BLaER1 treated with 17β-estradiol and CSF1 and Interleukin-3, amounts not matched to agents 10 nM and 100 nM (cell line): ENCODE measurements around the gene RPS6KA2.
"Not testable (repeated sequence)": the region's sequence is repeated elsewhere in the genome, so short reads cannot be mapped to it uniquely, and the experiment has no call there.

Experiments
- H3K27ac ChIP-seq, 11 experiments: shearing (Covaris generic); formaldehyde crosslinking; 2 replicates each; pipeline ENCODE4 v1.8.1; 2022
- H3K27me3 ChIP-seq, 11 experiments: shearing (Covaris generic); formaldehyde crosslinking; 2 replicates each; pipeline ENCODE4 v1.8.1; 2022
- H3K36me3 ChIP-seq, 11 experiments: shearing (Covaris generic); formaldehyde crosslinking; 2 replicates each; pipeline ENCODE4 v1.8.1; 2022
- H3K4me1 ChIP-seq, 10 experiments: shearing (Covaris generic); formaldehyde crosslinking; 2 replicates each; pipeline ENCODE4 v1.8.1; 2022
- H3K4me2 ChIP-seq, 11 experiments: shearing (Covaris generic); formaldehyde crosslinking; 2 replicates each; pipeline ENCODE4 v1.8.1; 2022
- H3K4me3 ChIP-seq, 10 experiments: shearing (Covaris generic); formaldehyde crosslinking; 2 replicates each; pipeline ENCODE4 v1.8.1; 2022
- H3K9ac ChIP-seq, 11 experiments: shearing (Covaris generic); formaldehyde crosslinking; 2 replicates each; pipeline ENCODE4 v1.8.1; 2022
- H3K9me3 ChIP-seq, 11 experiments: shearing (Covaris generic); formaldehyde crosslinking; replicated peaks in 1 of 11; 2 replicates each; pipeline ENCODE4 v1.8.1; 2022
- H4K20me1 ChIP-seq, 11 experiments: shearing (Covaris generic); formaldehyde crosslinking; 2 replicates each; pipeline ENCODE4 v1.8.1; 2022
- Cebpa-rat ChIP-seq, 11 experiments: shearing (Covaris generic); IDR thresholded peaks; 2 replicates each; pipeline ENCODE4 v1.8.1; 2022

RPS6KA2 gene

DNA sequence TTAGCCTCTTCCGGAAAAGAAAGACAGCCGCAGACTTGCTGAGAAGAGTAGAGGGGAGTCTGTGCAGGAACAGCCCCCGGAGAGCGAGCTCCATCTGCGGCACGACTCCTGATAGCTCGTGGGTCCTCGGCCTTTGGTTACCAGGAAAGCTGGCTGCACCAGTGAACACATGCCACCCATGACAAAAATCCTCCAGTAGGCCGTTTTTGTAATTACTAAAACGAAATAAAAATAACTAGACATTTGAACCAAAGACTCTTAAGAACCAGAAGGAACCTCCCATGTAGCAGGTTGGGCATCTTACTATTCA, 82.8 kb downstream of the RPS6KA2 start:
- H3K36me3 ChIP-seq, result no peaks in the 10 kb centered on the region; a peak in 1 of 22 replicates
- no peaks in the 10 kb centered on the region for H3K27me3 ChIP-seq

DNA sequence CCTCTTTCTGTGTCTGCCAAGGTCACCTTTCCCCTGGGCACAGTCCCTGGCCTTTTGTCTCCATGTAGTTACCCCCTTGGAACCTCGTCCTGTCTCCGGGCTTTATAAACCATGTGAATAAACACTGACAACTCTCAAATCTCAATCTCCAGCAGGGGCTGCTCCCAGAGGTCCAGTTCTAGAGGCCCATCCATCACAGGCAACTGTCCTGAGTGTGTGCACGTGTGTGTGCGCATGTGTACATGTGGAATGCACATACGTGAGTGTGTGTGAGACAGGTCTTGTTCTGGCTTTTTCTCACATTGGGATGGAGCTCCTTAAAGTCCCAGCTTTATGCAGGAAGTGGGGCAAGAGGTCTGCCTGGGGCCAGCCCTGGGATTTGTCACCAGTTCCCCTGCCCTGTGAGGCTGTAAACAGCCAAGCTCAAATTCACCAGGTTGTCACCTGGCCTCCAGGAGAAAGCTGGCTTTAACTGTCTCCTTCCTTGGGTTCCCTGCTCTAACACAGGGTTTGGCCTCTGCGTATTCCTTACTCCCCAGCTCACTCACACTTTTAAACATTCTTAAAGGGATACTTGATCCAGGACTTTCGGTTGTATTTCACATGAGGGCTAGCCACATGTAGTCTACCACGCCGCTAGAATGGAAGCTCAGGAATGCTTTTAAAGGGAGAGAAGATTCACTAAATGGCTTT, 83.3 kb downstream of the RPS6KA2 start:
- Histone ChIP-seq H3K27ac (no peak overlapping the region), H3K4me3 (no peak overlapping the region), H4K20me1 (peaks cover 0 to 44% (median 0%) of the 10 kb centered on the region in 11 experiments; a peak in 3 of 22 replicates), H3K4me2 (no peak overlapping the region), H3K27me3 (no peaks in the 10 kb centered on the region), H3K9me3 (no peaks in the 10 kb centered on the region), H3K36me3 (no peaks in the 10 kb centered on the region), H3K9ac (no peak overlapping the region), H3K4me1 (peaks cover 32 to 40% (median 38%) of the 10 kb centered on the region in 10 experiments)
- TF ChIP-seq Cebpa-rat (IDR thresholded peaks at IDR 0.05), result no peak

More for the DNA sequence above, 82.8 kb downstream of the RPS6KA2 start:
- Histone ChIP-seq H3K4me2 (no peak overlapping the region), H3K4me1 (peaks cover 29 to 35% (median 33%) of the 10 kb centered on the region in 10 experiments), H3K9ac (no peak overlapping the region), H3K9me3 (peaks cover 0 to 2% (median 0%) of the 10 kb centered on the region in 11 experiments; a peak in 2 of 22 replicates), H4K20me1 (peaks cover 0 to 44% (median 0%) of the 10 kb centered on the region in 11 experiments; a peak in 3 of 22 replicates), H3K27ac (no peak overlapping the region), H3K4me3 (no peak overlapping the region)
- no peak for TF ChIP-seq Cebpa-rat (IDR thresholded peaks at IDR 0.05)

- H4K20me1 ChIP-seq, result peaks cover 0 to 37% (median 0%) of the 10 kb centered on the region in 11 experiments; a peak in 3 of 22 replicates
- H3K36me3 ChIP-seq, result peaks cover 0 to 11% (median 0%) of the 10 kb centered on the region in 11 experiments; a peak in 1 of 22 replicates
- H3K9me3 ChIP-seq, result no peaks in the 10 kb centered on the region
- peak overlapping the region in 3 of 11 experiments; percentile 46 to 69 (median 65); a peak in 4 of 22 replicates for H3K9ac ChIP-seq
- TF ChIP-seq Cebpa-rat (IDR thresholded peaks at IDR 0.05), result no peak
- H3K4me3 ChIP-seq, result no peak overlapping the region
- peak overlapping the region in 3 of 11 experiments; percentile 73 to 78 (median 74); a peak in 5 of 22 replicates for H3K27ac ChIP-seq
- no peaks in the 10 kb centered on the region for H3K27me3 ChIP-seq
- H3K4me1 ChIP-seq, result peaks cover 32 to 50% (median 42%) of the 10 kb centered on the region in 10 experiments
- peak overlapping the region in 8 of 11 experiments; percentile 82 to 98 (median 90); a peak in 15 of 22 replicates for H3K4me2 ChIP-seq
Observed at GRCh38 chr6:166542580-166542912, 84.5 kb downstream of the RPS6KA2 start.

- peaks cover 32 to 50% (median 42%) of the 10 kb centered on the region in 10 experiments for H3K4me1 ChIP-seq
- TF ChIP-seq Cebpa-rat (IDR thresholded peaks at IDR 0.05), result no peak
- peak overlapping the region; percentile 82 to 98 (median 91) for H3K4me2 ChIP-seq
- H3K4me3 ChIP-seq, result peak overlapping the region; percentile 36 to 66 (median 52); a peak in 19 of 20 replicates
- no peaks in the 10 kb centered on the region for H3K27me3 ChIP-seq
- peaks cover 0 to 35% (median 0%) of the 10 kb centered on the region in 11 experiments; a peak in 3 of 22 replicates for H4K20me1 ChIP-seq
- H3K27ac ChIP-seq, result peak overlapping the region in 7 of 11 experiments; percentile 53 to 78 (median 70); a peak in 14 of 22 replicates
- peaks cover 0 to 12% (median 0%) of the 10 kb centered on the region in 11 experiments; a peak in 2 of 22 replicates for H3K36me3 ChIP-seq
- peak overlapping the region; percentile 8 to 69 (median 52); a peak in 16 of 22 replicates for H3K9ac ChIP-seq
- no peaks in the 10 kb centered on the region for H3K9me3 ChIP-seq
Observed at GRCh38 chr6:166541876-166542579, 85.0 kb downstream of the RPS6KA2 start.

DNA sequence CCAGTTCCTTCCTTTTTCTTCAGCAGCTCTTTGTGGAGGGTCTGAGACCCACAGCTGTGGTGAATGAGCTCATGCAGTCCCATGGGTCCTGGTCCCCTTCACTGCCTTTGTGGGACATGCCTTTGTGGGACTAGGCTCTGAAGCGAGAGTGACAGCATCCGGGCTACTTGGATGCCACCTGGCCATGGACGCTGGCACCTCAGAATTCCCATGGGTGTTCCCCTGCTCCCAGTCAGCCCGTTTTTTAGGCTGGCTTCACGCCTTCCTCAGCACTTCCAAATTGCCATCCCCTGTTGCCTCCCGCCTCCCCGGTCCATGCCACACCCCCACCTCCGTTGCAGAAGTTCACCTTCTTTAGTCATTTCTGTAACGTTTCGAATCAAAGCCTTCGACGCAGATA, 85.7 kb downstream of the RPS6KA2 start:
- Histone ChIP-seq H4K20me1 (peaks cover 0 to 35% (median 0%) of the 10 kb centered on the region in 11 experiments; a peak in 3 of 22 replicates), H3K4me3 (peak overlapping the region; percentile 36 to 66 (median 52)), H3K27me3 (no peaks in the 10 kb centered on the region), H3K4me2 (peak overlapping the region; percentile 82 to 98 (median 91)), H3K36me3 (peaks cover 0 to 15% (median 0%) of the 10 kb centered on the region in 11 experiments; a peak in 2 of 22 replicates), H3K27ac (peak overlapping the region in 9 of 11 experiments; percentile 53 to 78 (median 64); a peak in 18 of 22 replicates), H3K9ac (peak overlapping the region; percentile 8 to 69 (median 52); a peak in 18 of 22 replicates), H3K9me3 (no peaks in the 10 kb centered on the region), H3K4me1 (peaks cover 32 to 50% (median 42%) of the 10 kb centered on the region in 10 experiments)
- no peak for TF ChIP-seq Cebpa-rat (IDR thresholded peaks at IDR 0.05)

- Histone ChIP-seq H3K4me2 (peak overlapping the region; percentile 82 to 98 (median 91)), H3K27ac (peak overlapping the region in 9 of 11 experiments; percentile 53 to 78 (median 64); a peak in 18 of 22 replicates), H3K36me3 (peaks cover 0 to 21% (median 0%) of the 10 kb centered on the region in 11 experiments; a peak in 2 of 22 replicates), H3K27me3 (no peaks in the 10 kb centered on the region), H3K9ac (peak overlapping the region; percentile 8 to 69 (median 52); a peak in 17 of 22 replicates), H4K20me1 (peaks cover 0 to 35% (median 0%) of the 10 kb centered on the region in 11 experiments; a peak in 3 of 22 replicates), H3K4me3 (peak overlapping the region; percentile 36 to 66 (median 52)), H3K4me1 (peaks cover 32 to 50% (median 42%) of the 10 kb centered on the region in 10 experiments), H3K9me3 (no peaks in the 10 kb centered on the region)
- TF ChIP-seq Cebpa-rat (IDR thresholded peaks at IDR 0.05), result no peak
Observed at GRCh38 chr6:166540631-166541331, 86.3 kb downstream of the RPS6KA2 start.

- TF ChIP-seq Cebpa-rat (IDR thresholded peaks at IDR 0.05), result no peak
- H3K4me1 ChIP-seq, result peaks cover 32 to 50% (median 42%) of the 10 kb centered on the region in 10 experiments
- H3K4me3 ChIP-seq, result no peak overlapping the region
- H3K9me3 ChIP-seq, result no peaks in the 10 kb centered on the region
- H3K27me3 ChIP-seq, result no peaks in the 10 kb centered on the region
- H3K36me3 ChIP-seq, result peaks cover 0 to 25% (median 0%) of the 10 kb centered on the region in 11 experiments; a peak in 3 of 22 replicates
- peak overlapping the region; percentile 50 to 98 (median 89); a peak in 21 of 22 replicates for H3K4me2 ChIP-seq
- H3K27ac ChIP-seq, result peak overlapping the region in 4 of 11 experiments; percentile 70 to 78 (median 74); a peak in 5 of 22 replicates
- H4K20me1 ChIP-seq, result peaks cover 0 to 35% (median 0%) of the 10 kb centered on the region in 11 experiments; a peak in 3 of 22 replicates
- H3K9ac ChIP-seq, result no peak overlapping the region
Observed at GRCh38 chr6:166539543-166539942, 87.5 kb downstream of the RPS6KA2 start.

GRCh38 chr6:166539011-166539385, 88.1 kb downstream of the RPS6KA2 start:
- not testable (repeated sequence) for H3K9me3 ChIP-seq, H3K4me3 ChIP-seq, H3K9ac ChIP-seq, H3K27me3 ChIP-seq
- Histone ChIP-seq H3K36me3 (peaks cover 0 to 25% (median 0%) of the 10 kb centered on the region in 11 experiments; a peak in 3 of 22 replicates), H3K27ac (0 out of 22 replicates have a peak overlapping the region, but pooled peaks of 1 of the 11 experiments have one; percentile 73), H3K4me2 (peak overlapping the region; percentile 50 to 98 (median 89); a peak in 19 of 22 replicates), H3K4me1 (peaks cover 32 to 50% (median 42%) of the 10 kb centered on the region in 10 experiments), H4K20me1 (peaks cover 0 to 31% (median 0%) of the 10 kb centered on the region in 11 experiments; a peak in 2 of 22 replicates)
